Measurements from ENCODE around the gene CHMP5.

DNA sequence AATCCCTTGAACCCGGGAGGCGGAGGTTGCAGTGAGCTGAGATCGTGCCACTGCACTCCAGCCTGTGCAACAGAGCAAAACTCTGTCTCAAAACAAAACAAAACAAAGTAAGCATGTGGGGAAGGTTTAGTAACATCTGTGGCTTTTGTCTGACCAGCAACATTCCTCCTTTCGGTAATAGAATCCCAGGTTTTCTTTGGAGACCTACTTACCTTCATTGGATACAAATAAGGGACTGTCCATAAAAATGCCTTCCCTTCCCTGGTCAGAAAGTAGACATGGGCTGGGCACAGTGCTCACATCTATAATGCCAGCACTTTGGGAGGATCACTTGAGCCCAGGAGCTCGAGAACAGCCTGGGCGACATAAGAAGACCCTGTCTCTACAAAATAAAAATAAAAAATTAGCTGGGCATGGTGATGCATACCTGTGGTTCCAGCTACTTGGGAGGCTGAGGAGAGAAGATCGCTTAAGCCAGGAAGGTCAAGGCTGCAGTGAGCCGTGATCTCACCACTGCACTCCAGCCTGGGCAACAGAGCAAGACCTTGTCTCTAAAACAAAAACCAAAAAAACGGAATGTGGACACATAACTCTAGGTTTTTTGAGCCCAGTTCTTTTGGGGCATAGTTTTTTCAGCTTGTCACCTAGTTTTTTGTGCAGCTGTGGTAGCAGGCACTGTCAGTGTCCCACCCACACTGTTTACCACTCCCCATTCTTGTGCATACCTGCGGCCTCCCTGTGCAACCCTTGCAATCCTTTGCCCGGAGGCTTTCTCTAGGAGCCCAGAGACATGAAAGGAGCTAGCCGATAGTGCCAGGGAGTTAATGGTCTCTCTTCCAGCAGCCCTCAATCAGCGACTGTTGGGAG, 33.9 kb upstream of the CHMP5 start:
- TF ChIP-seq, protein P1, sequence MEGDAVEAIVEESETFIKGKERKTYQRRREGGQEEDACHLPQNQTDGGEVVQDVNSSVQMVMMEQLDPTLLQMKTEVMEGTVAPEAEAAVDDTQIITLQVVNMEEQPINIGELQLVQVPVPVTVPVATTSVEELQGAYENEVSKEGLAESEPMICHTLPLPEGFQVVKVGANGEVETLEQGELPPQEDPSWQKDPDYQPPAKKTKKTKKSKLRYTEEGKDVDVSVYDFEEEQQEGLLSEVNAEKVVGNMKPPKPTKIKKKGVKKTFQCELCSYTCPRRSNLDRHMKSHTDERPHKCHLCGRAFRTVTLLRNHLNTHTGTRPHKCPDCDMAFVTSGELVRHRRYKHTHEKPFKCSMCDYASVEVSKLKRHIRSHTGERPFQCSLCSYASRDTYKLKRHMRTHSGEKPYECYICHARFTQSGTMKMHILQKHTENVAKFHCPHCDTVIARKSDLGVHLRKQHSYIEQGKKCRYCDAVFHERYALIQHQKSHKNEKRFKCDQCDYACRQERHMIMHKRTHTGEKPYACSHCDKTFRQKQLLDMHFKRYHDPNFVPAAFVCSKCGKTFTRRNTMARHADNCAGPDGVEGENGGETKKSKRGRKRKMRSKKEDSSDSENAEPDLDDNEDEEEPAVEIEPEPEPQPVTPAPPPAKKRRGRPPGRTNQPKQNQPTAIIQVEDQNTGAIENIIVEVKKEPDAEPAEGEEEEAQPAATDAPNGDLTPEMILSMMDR (IDR thresholded peaks at IDR 0.05) = no peak
- TF ChIP-seq POLR2A (IDR thresholded peaks at IDR 0.05) (no peak), EP300 (IDR thresholded peaks at IDR 0.05) (no peak)

Measured in sigmoid colon (tissue), 4 donors.